GM20000 (cell line): Measurements from ENCODE around the gene HOXB8.

Experiments
- DNase-seq: peaks from one replicate; pipeline ENCODE4 v3.0.0; 2012; ENCODE audit warnings: low spot score
- TF ChIP-seq, protein P1 (sequence below): IDR thresholded peaks from 2 replicates; pipeline ENCODE4 v1.5.1; 2012; ENCODE audit warnings: mild to moderate bottlenecking, control low read depth; ENCODE audit errors: extremely low read depth, missing control alignments

The HOXB8 gene

DNA sequence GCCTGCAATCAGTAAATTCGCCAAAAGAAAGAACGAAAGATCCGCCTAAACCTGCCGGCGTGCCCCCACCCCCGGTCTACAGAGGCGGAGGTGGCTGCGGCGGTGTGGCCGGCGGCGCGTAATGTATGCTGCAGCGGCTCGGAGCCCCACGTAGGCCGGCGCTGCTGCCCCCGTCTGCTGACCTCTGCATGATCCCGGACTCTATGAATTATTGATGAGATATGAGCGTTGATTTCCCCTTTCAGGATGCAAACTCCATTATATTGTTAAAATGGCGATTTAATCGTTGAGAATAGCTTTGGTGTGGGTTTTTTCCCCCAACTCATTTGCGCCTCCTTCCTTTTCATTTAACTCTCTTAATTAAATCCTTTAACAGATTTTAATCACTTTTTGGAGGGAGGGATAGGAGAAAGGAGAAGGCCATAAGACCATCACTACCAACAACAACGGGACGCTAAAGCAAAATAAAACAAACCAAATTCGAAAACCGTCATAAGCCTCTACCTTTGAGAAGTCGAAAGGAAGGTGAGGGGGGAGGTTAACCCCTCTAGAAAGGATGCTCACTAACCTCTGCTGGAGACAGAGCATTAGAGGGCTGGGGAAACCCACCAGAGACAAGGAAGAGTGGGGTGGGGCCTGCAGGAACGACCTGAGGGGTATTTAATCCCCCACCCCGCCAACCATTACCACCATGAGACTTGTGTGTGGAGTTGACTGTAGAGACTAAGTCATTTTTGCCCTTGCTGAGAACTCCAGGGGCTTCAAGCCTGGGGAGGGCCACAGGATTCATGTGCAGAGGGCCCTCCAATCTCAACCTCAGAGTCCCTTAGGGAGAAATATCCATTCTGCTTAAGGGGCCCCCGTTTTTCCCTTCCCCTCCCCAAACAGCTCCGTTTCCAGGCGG is 28.5 kb downstream of the HOXB8 start:
- TF ChIP-seq, protein P1, sequence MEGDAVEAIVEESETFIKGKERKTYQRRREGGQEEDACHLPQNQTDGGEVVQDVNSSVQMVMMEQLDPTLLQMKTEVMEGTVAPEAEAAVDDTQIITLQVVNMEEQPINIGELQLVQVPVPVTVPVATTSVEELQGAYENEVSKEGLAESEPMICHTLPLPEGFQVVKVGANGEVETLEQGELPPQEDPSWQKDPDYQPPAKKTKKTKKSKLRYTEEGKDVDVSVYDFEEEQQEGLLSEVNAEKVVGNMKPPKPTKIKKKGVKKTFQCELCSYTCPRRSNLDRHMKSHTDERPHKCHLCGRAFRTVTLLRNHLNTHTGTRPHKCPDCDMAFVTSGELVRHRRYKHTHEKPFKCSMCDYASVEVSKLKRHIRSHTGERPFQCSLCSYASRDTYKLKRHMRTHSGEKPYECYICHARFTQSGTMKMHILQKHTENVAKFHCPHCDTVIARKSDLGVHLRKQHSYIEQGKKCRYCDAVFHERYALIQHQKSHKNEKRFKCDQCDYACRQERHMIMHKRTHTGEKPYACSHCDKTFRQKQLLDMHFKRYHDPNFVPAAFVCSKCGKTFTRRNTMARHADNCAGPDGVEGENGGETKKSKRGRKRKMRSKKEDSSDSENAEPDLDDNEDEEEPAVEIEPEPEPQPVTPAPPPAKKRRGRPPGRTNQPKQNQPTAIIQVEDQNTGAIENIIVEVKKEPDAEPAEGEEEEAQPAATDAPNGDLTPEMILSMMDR = no peak
- DNase-seq = peak; percentile 77

DNA sequence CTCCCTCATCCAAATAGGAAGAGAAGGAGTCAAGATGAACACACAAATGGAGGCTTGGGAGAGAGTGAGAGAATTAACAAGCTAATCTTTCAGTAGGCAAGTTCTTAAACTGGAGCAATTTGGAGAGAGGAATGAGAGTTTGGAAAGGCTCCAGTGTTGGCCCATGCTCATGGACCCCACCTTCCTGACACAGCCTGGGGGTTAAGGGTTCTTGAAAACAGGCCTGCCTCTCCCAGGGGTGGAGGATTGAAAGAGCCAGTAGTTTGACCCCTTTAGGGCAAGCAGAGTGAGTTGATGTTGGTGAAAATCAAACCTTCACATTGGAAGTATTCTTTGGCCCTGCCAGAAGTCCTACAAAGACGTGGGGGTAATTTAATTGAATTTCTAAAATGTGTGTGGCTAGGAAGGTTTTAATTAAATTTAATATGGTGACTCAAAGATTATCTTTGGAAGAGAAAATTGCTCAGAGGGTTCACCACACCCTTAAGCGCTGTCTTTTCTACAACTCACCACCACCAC is 30.8 kb downstream of the HOXB8 start:
- TF ChIP-seq, protein P1 = no peak
- no peak for DNase-seq

DNA sequence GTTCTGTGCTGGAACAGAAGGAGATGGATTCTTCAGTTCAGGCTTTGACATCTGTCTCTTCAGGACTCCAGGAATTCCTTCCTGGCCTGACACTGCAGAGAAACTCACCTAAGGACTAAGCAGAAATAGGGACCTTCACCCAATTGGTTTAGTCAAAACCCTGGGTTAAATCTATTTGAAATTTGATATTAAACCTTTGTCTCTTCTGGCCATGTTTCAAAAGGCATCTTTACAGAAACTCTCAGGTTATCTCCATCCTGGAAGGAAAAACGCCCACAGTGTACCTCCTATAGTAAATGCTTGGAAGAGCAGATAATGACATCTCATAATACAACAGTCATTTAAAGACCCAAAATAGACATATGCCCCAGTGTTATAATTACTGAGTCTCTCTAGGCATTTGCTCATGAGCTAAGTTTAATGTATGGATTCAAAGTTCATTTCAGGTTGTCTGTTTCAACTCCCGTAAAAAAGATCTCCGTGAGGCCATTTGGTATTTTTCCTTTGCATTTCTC is 31.3 kb downstream of the HOXB8 start:
- DNase-seq = no peak
- TF ChIP-seq, protein P1 = no peak

- TF ChIP-seq, protein P1 = no peak
- DNase-seq = no peak
These were observed 32.4 kb downstream of the HOXB8 start for GRCh38 chr17:48582750-48583069.

DNA sequence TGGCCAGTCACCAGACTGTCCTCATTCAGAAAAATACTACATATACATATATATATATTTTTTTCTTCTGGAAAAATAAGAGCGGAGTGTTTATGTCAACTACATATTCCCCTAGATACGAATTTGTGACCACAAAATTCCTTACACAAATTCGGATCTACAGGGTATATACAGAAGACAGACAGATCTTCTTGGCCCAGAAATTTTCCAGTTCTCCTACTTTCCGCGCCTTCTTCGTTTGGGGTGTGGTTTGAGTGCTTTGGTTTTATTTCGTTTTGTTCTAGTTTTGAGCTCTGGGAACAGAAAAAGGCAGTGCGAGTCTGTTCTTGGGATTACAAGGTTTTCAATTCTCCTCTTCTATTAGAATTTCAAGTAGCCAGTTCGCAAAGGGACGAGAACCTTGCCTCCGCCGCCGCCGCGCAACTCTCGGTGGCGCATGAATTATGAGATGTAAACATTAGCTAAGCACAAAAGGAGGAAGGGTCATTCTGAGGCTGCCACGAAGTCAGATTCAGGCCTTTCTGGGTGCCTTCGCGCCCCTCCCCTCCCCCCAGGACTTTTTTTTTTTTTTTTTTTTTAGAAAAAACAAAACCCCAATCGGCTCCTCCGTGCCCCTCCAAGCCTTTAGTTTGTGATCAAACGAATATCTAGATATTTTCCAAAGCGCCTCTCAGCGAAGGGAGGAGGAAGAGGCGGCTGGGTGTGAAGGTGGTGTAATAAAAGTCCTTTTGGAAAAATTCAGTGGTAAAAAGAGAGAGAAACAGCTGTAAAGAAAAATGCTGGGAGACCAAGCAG is 35.1 kb downstream of the HOXB8 start:
- TF ChIP-seq, protein P1 = no peak
- no peak for DNase-seq

DNA sequence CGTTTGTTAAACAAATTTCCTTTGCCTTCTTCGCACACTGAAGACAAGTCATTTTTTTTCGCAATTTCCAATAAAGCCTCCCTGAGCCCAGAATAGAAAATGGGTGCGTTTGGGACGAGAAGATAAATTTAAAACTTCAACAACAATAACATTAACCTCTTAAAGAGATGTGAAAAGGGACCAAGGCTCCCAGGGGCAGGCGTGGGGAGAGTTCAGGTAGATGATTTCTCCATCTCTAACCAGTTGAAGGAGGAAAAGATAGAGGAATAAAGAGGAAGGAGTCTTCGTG is 35.7 kb downstream of the HOXB8 start:
- no peak for DNase-seq
- TF ChIP-seq, protein P1 = no peak
